ENCODE results near the gene MEIOB. TPM values are rescaled to one million over a fixed set of nuclear protein-coding genes. Genes with fewer than 3 reads are reported as not detected.

The MEIOB gene
- total RNA-seq, 1 donor from 2014 or later: not detected

DNA sequence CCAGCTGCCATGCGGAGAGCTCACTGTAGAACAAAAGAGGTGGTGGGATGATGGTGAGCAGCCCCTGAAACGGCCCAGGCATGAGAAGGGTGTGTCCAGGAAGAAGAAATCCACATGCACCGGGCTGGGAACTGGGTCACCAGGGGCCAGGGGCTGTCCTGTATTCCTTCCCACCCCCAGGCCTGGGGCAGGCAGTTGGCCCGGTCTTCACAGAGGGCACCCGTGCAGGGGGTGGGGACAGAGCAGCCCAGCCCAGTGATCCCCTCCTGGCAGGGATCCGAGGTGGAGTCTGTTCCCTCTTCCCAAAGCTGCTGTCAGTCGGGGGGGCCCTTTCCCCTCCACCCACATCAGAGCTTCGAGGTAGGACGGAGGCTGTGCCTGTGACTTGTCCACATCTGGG lies 37.0 kb upstream of the MEIOB start:
- intact Hi-C loops (cut with micrococcal nuclease): no loop called here
- H3K27ac Mint-ChIP-seq: no peak overlapping the region
- peaks cover 11% of the 10 kb centered on the region for H3K27me3 Mint-ChIP-seq
- no peaks in the 10 kb centered on the region for H3K4me1 Mint-ChIP-seq
- no peak for DNase-seq
- POLR2A ChIA-PET: no interaction called here
- no peak for ATAC-seq (ENCODE audit: low read depth)
- no peaks in the 10 kb centered on the region for H3K9me3 Mint-ChIP-seq
- no peak overlapping the region for H3K4me3 Mint-ChIP-seq
- TF ChIP-seq, protein P1, sequence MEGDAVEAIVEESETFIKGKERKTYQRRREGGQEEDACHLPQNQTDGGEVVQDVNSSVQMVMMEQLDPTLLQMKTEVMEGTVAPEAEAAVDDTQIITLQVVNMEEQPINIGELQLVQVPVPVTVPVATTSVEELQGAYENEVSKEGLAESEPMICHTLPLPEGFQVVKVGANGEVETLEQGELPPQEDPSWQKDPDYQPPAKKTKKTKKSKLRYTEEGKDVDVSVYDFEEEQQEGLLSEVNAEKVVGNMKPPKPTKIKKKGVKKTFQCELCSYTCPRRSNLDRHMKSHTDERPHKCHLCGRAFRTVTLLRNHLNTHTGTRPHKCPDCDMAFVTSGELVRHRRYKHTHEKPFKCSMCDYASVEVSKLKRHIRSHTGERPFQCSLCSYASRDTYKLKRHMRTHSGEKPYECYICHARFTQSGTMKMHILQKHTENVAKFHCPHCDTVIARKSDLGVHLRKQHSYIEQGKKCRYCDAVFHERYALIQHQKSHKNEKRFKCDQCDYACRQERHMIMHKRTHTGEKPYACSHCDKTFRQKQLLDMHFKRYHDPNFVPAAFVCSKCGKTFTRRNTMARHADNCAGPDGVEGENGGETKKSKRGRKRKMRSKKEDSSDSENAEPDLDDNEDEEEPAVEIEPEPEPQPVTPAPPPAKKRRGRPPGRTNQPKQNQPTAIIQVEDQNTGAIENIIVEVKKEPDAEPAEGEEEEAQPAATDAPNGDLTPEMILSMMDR (IDR thresholded peaks at IDR 0.05): no peak
- no peaks in the 10 kb centered on the region for H3K36me3 Mint-ChIP-seq (ENCODE audit: low read depth)
- CTCF ChIA-PET: no interaction called here

DNA sequence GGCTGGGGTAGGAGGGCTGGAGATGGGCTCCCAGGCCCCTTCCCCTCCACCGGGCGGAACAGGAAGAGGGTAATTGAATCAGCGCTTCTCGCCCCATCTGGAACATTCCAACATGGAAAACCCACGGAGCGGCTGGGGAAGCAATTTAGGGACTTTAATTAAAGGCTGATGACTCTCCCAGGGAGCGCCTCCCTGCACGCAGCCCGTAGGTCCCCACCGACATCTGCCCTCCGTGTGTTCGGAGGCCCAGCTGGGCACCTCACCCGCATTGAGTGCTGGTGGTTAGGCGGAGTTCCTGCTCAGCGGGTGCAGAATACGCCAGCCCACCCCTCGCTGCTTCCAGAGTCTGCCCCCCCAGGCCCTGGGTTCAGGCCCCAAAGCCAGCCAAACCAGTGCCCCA lies 36.2 kb upstream of the MEIOB start:
- DNase-seq (no peak), ATAC-seq (ENCODE audit: low read depth) (no peak)
- Mint-ChIP-seq H3K27ac (no peak overlapping the region), H3K27me3 (peaks cover 11% of the 10 kb centered on the region), H3K9me3 (no peaks in the 10 kb centered on the region), H3K4me3 (no peak overlapping the region), H3K4me1 (no peaks in the 10 kb centered on the region), H3K36me3 (ENCODE audit: low read depth) (no peaks in the 10 kb centered on the region)
- intact Hi-C loops (cut with micrococcal nuclease): no loop called here
- POLR2A ChIA-PET: no interaction called here
- CTCF ChIA-PET: no interaction called here
- TF ChIP-seq, protein P1 (IDR thresholded peaks at IDR 0.05): no peak

DNA sequence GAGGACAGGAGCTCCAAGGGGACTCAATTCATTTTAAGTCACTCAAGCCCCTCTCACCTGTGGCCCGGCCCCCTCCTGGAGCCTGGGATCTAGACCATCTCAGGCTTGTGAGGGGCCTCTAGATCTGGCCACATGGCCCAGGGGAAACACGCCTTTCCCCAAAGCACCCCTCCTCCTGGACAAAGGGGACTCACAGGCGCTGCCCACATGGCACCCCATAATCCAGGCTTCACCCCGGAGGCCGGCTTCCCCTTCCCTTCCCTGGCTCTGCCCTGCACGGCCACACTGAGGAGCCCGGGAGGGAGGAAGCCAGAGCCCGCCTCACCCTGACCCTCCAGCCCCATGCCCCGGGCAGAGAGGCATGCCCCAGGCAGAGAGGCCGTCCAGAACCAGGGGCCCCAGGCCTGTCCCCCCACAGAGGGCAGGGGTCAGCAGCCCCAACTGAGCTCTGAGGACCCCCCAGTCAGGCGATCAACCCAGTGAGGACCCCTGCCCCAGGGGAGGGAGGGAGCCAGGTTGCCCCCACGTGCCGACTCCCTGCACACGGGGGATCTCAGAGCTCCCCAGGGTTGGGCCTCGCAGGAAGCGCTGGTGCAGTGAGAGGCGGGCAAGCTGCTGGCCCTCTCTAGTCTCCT lies 35.4 kb upstream of the MEIOB start:
- CTCF ChIA-PET: no interaction called here
- Mint-ChIP-seq H3K9me3 (no peaks in the 10 kb centered on the region), H3K36me3 (ENCODE audit: low read depth) (no peaks in the 10 kb centered on the region), H3K27ac (no peak overlapping the region), H3K4me3 (no peak overlapping the region), H3K4me1 (no peaks in the 10 kb centered on the region), H3K27me3 (peaks cover 11% of the 10 kb centered on the region)
- no peak for DNase-seq
- TF ChIP-seq, protein P1 (IDR thresholded peaks at IDR 0.05): no peak
- POLR2A ChIA-PET: no interaction called here
- intact Hi-C loops (cut with micrococcal nuclease): no loop called here
- ATAC-seq (ENCODE audit: low read depth): no peak

DNA sequence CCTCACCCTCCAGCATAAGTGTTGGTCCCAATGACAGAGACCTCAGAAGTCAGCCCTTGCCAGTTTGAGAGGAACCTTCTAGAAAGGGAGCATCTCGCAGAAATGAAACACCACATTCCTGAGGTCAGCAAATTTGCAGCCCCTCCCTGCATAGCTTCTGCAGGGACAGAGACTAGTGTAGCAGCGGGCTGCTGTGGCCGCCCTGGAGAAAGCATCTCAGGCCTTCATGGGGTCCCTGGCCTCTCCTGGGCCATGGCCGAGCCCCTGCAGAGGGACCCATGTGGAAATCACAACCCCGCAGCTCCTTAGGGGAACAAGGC lies 34.8 kb upstream of the MEIOB start:
- CTCF ChIA-PET: no interaction called here
- intact Hi-C loops (cut with micrococcal nuclease): no loop called here
- ATAC-seq (ENCODE audit: low read depth): no peak
- Mint-ChIP-seq H3K9me3 (no peaks in the 10 kb centered on the region), H3K27ac (no peak overlapping the region), H3K27me3 (peaks cover 11% of the 10 kb centered on the region), H3K36me3 (ENCODE audit: low read depth) (no peaks in the 10 kb centered on the region), H3K4me3 (no peak overlapping the region), H3K4me1 (no peaks in the 10 kb centered on the region)
- TF ChIP-seq, protein P1 (IDR thresholded peaks at IDR 0.05): no peak
- DNase-seq: no peak
- POLR2A ChIA-PET: no interaction called here

DNA sequence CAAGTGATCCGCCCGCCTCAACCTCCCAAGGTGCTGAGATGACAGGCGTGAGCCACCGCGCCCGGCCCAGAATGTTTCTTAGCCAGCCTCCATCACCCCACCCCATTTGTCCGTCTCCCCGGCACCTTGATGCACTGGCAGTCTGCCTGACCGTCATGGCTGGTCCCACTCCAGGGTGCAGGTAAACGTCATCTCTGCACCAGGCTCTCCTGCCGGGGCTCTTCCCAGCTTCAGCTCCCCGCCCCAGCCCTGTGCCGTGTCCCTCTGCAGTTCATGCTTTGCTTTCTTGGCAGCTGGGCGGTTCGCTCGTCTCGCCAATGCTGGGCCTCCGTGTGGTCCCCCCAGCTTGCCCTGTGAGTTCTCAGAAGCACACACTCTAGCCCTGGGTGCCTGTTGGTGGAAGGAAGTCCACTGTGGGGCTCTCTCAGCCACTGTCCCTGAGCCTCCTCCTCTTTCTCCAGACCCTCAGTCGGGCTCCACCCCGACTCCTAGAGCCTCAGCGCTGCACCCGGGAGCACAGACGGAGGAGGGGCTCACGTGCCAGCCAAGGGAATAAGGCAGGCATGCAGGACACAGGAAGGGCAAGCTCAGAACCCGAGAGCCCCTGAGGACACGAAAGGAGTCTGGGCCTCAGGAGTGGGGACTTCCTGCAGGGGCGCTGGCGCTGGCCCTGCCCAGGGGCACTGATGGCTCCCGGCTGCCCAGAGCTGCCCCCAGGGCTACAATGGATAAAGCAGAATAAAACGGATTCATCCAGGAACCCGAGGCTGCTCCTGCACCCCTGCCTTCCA lies 34.3 kb upstream of the MEIOB start:
- H3K27me3 Mint-ChIP-seq: peaks cover 11% of the 10 kb centered on the region
- DNase-seq: no peak
- H3K4me1 Mint-ChIP-seq: no peaks in the 10 kb centered on the region
- TF ChIP-seq, protein P1 (IDR thresholded peaks at IDR 0.05): no peak
- H3K27ac Mint-ChIP-seq: no peak overlapping the region
- no peaks in the 10 kb centered on the region for H3K36me3 Mint-ChIP-seq (ENCODE audit: low read depth)
- POLR2A ChIA-PET: no interaction called here
- H3K9me3 Mint-ChIP-seq: no peaks in the 10 kb centered on the region
- CTCF ChIA-PET: no interaction called here
- intact Hi-C loops (cut with micrococcal nuclease): no loop called here
- H3K4me3 Mint-ChIP-seq: no peak overlapping the region
- ATAC-seq (ENCODE audit: low read depth): no peak

All from activated B cell treated with CpG ODN at 0.5 μM for 24 hours (primary cell).